Adrenal gland (tissue), 12 donors: Measurements from ENCODE around the gene PLPP4. TPM values are rescaled to one million over a fixed set of nuclear protein-coding genes. Genes with fewer than 3 reads are reported as not detected.

Experiments used
- DNase-seq, 7 donors: peaks; one replicate each; pipeline ENCODE4 v3.0.0-alpha.2; 2019 to 2020
- H3K27ac ChIP-seq, 5 donors: fragments of 200-600 bp; sonication (generic) in 4 of 5; 1 replicate in 3 of 5; 2 replicates in 2 of 5; pipeline versions ENCODE4 v1.5.1 to v1.8.0; 2016 to 2020; ENCODE audit warnings: mild to moderate bottlenecking in 1 of 5
- H3K27me3 ChIP-seq: fragments of 200-600 bp; 2 replicates; pipeline ENCODE4 v1.8.0; 2021
- H3K36me3 ChIP-seq, 2 donors: fragments of 200-600 bp; replicated peaks in 1 of 2; 1 replicate in 1 of 2; 2 replicates in 1 of 2; pipeline versions ENCODE4 v1.5.1 to v1.8.0; 2018 to 2022
- H3K4me1 ChIP-seq, 2 donors: fragments of 200-600 bp; replicated peaks in 1 of 2; 1 replicate in 1 of 2; 2 replicates in 1 of 2; pipeline versions ENCODE4 v1.5.1 to v1.8.0; 2018 to 2021
- H3K4me3 ChIP-seq, 4 donors: fragments of 200-600 bp; sonication (generic) in 3 of 4; one replicate each; pipeline ENCODE4 v1.5.1; 2016 to 2018
- H3K9me3 ChIP-seq, 3 donors: fragments of 200-600 bp; sonication (generic) in 1 of 3; replicated peaks in 1 of 3; 1 replicate in 2 of 3; 2 replicates in 1 of 3; pipeline versions ENCODE4 v1.5.1 to v1.8.0; 2016 to 2021
- POLR2A ChIP-seq, 2 donors: fragments of 450-650 bp; IDR thresholded peaks; one replicate each; pipeline ENCODE4 v1.6.1; 2017; ENCODE audit warnings: antibody characterized with exemption in 2 of 2, mild to moderate bottlenecking in 2 of 2, moderate library complexity in 1 of 2
- WGBS, 4 donors: extraction: QIAGEN DNeasy Blood & Tissue Kit in 2 of 4; methylation state at CpG; one replicate each; pipeline versions ENCODE4 v1.1.5 to v1.1.7; 2013 to 2017; 5-methylcytosine and 5-hydroxymethylcytosine counted together
- intact Hi-C, 2 donors: fragments of 100-400 bp; cut with DNase I; formaldehyde crosslinking; loops; one replicate each; pipeline versions ENCODE4 v1.14.1 to v1.15.0; 2022 to 2023
- polyA plus RNA-seq, 3 donors: library from polyadenylated mRNA; stranded (reverse); fragments of 200-250 nt in 2 of 3; fragments of 350-450 nt in 1 of 3; fragmentation: Illumina TruSeq in 1 of 3; extraction: RNeasy Lipid Tissue Mini Kit (QIAGEN cat#74804) in 1 of 3; gene quantifications; one replicate each; pipeline ENCODE4 v1.2.3, GENCODE V29; 2013 to 2014
- total RNA-seq, 9 donors: library from RNA; depleted of rRNA in 4 of 9; stranded (reverse); fragments of >200 nt in 4 of 9; fragments of 120-200 nt in 1 of 9; fragmentation: NEBNext Ultra II Directional in 1 of 9; extraction: Animal tissue kit (Norgen Biotek cat#: 25700) in 1 of 9; gene quantifications; one replicate each; pipeline versions ENCODE4 v1.1.0 to v1.2.4, GENCODE V29; 2013 to 2023
- TF ChIP-seq, protein P1 (sequence below), 6 experiments: fragments of 450-650 bp in 4 of 6; fragments of 200-600 bp in 2 of 6; sonication (generic) in 1 of 6; IDR thresholded peaks; 1 replicate in 5 of 6; 2 replicates in 1 of 6; pipeline versions ENCODE4 v1.5.1 to v1.8.0; 2016 to 2021; ENCODE audit warnings: antibody characterized with exemption in 6 of 6, mild to moderate bottlenecking in 2 of 6, moderate library complexity in 1 of 6
- donor health status: healthy with polysubstance abuse.
- donor health status: Bipolar disorder and iron deficiency.
- donor health status: DM: yes; HTN: yes; CAD: no.
- donor health status: DM: no; HTN: no; CAD: no.
- donor health status: DM: no; HTN: no; CAD: no.
- donor health status: DM: yes; HTN: yes; CAD: no.

Gene PLPP4
- total and polyA plus RNA-seq, 12 donors: 0.09 to 1.4 TPM; not detected in 10

DNA sequence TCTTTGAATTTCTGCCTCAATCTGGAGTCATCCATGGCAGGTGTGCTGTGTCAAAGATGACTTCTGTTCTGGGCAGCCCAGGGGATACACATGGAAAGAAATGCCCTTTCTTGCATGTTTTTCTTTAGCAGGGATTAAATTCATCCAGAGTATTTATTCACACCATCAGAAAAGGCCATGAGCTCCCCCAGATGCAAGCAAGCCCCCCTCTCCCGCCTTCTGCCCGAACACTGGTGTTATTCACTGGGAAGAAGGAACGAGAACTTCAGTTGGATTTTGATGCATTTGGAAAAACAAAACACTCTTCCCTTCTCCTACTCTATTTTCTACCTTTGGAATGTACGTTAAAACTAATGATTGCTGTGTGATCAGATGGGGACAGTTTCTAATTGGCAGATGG lies 1.4 kb downstream of the PLPP4 start:
- peaks cover 3 to 5% of the 10 kb centered on the region in 2 donors for H3K4me1 ChIP-seq
- no peaks in the 10 kb centered on the region for H3K36me3 ChIP-seq
- H3K27ac ChIP-seq: no peak overlapping the region
- no peaks in the 10 kb centered on the region for H3K9me3 ChIP-seq
- 75 to 87% (median 80%) methylated on average over 4 of the region's 4 CpGs for WGBS, 4 donors
- H3K27me3 ChIP-seq: peaks cover 23% of the 10 kb centered on the region
- H3K4me3 ChIP-seq: no peak overlapping the region
- no peak for DNase-seq
- TF ChIP-seq, protein P1, sequence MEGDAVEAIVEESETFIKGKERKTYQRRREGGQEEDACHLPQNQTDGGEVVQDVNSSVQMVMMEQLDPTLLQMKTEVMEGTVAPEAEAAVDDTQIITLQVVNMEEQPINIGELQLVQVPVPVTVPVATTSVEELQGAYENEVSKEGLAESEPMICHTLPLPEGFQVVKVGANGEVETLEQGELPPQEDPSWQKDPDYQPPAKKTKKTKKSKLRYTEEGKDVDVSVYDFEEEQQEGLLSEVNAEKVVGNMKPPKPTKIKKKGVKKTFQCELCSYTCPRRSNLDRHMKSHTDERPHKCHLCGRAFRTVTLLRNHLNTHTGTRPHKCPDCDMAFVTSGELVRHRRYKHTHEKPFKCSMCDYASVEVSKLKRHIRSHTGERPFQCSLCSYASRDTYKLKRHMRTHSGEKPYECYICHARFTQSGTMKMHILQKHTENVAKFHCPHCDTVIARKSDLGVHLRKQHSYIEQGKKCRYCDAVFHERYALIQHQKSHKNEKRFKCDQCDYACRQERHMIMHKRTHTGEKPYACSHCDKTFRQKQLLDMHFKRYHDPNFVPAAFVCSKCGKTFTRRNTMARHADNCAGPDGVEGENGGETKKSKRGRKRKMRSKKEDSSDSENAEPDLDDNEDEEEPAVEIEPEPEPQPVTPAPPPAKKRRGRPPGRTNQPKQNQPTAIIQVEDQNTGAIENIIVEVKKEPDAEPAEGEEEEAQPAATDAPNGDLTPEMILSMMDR (IDR thresholded peaks at IDR 0.05): no peak
- no peak for TF ChIP-seq POLR2A (IDR thresholded peaks at IDR 0.05)
- intact Hi-C loops: no loop called here

DNA sequence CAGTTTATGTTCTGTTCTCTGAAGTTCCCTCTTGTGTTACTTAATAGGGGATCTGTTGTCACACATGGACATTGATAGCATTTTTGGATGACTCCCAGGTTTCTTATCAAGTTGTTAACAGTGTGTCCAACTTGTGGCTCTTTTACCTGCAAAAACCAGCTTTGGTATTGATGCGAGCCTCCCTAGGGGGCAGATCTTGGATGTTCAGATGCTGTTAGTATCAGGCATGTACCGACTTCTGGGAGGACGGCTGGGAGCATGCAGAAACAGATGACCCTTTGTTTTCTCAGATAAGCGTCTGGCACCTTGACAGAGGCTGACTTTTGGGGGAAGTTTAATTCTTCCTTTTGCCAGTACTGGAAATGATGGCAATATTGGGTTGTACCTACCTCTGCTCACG lies 2.2 kb downstream of the PLPP4 start:
- no peak overlapping the region for H3K4me3 ChIP-seq
- no peak for DNase-seq
- 56 to 70% (median 58%) methylated on average over 5 of the region's 5 CpGs for WGBS, 4 donors
- no peaks in the 10 kb centered on the region for H3K9me3 ChIP-seq
- H3K27ac ChIP-seq: no peak overlapping the region
- peaks cover 3 to 5% of the 10 kb centered on the region in 2 donors for H3K4me1 ChIP-seq
- intact Hi-C loops: no loop called here
- TF ChIP-seq POLR2A (IDR thresholded peaks at IDR 0.05): no peak
- TF ChIP-seq, protein P1 (IDR thresholded peaks at IDR 0.05): no peak
- H3K27me3 ChIP-seq: peaks cover 23% of the 10 kb centered on the region
- no peaks in the 10 kb centered on the region for H3K36me3 ChIP-seq

DNA sequence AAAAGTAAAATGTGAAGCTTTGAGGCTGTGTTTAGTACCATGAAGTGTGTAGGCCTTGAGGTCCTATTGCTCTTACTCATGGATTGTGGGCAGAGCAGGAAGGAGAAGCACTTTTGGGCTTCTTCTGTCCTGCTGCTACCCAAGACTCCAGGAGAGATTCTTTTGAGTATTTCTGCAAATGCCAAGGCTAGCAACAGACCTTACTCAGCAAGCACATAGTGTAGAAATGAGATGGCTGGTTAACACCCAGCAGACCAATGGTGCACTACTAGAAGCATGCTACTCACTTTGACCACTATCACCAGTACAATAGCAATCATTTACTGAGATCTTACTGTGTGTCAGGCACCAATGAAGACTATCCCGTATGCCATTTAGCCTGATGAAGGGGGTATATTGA lies 3.2 kb downstream of the PLPP4 start:
- H3K27me3 ChIP-seq: peaks cover 23% of the 10 kb centered on the region
- WGBS, 4 donors: 34 to 89% (median 79%) methylated on average over 1 of the region's 1 CpG
- H3K4me3 ChIP-seq: no peak overlapping the region
- no peak for TF ChIP-seq POLR2A (IDR thresholded peaks at IDR 0.05)
- TF ChIP-seq, protein P1 (IDR thresholded peaks at IDR 0.05): no peak
- H3K27ac ChIP-seq: no peak overlapping the region
- no peaks in the 10 kb centered on the region for H3K9me3 ChIP-seq
- H3K36me3 ChIP-seq: no peaks in the 10 kb centered on the region
- intact Hi-C loops: no loop called here
- no peak for DNase-seq
- H3K4me1 ChIP-seq: peaks cover 3 to 5% of the 10 kb centered on the region in 2 donors

DNA sequence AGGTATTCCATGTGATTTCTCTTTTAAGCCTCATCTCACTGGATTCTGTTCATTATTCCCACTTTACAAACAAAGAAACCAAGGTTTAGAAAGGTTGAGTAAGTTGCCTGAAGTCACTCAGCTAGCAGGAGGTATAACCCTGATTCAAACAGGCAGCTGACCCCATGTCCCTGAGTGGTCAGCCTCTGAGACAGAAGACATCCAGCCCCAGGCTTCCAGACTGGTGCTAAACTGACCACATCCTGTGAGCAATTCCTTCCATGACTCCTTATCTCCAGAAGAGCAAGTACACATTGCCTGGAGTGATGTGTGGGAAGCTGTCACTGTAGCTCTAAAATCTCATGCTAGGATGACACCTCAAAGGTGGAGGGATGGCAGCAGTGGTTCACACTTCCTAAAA lies 3.7 kb downstream of the PLPP4 start:
- H3K27me3 ChIP-seq: peaks cover 23% of the 10 kb centered on the region
- DNase-seq: no peak

More for the DNA sequence above, 3.7 kb downstream of the PLPP4 start:
- peaks cover 3 to 5% of the 10 kb centered on the region in 2 donors for H3K4me1 ChIP-seq
- H3K9me3 ChIP-seq: no peaks in the 10 kb centered on the region
- H3K27ac ChIP-seq: no peak overlapping the region
- TF ChIP-seq, protein P1 (IDR thresholded peaks at IDR 0.05): no peak
- no peak for TF ChIP-seq POLR2A (IDR thresholded peaks at IDR 0.05)
- no peak overlapping the region for H3K4me3 ChIP-seq
- no peaks in the 10 kb centered on the region for H3K36me3 ChIP-seq
- intact Hi-C loops: no loop called here
